Renal cortical epithelial cell (primary cell): ENCODE data around the gene SRP68. TPM values are rescaled to one million over a fixed set of nuclear protein-coding genes. Genes with fewer than 3 reads are reported as not detected.

ENCODE experiments used
- DNase-seq: peaks from one replicate; pipeline ENCODE4 v3.0.0-alpha.2; 2011; ENCODE audit warnings: low read depth
- total RNA-seq: library from RNA; depleted of rRNA; stranded (reverse); fragments of >200 nt; gene quantifications from 2 replicates; pipeline ENCODE4 v1.2.3, GENCODE V29; 2014

The SRP68 gene
- total RNA-seq, 1 donor from 2014 or later: 85.4 TPM

- DNase-seq: no peak
Measured at GRCh38 chr17:75998327-75998795, 74.0 kb downstream of the SRP68 start.

- peak; percentile 65 for DNase-seq
Measured at GRCh38 chr17:75996665-75997590, 75.4 kb downstream of the SRP68 start.

- DNase-seq: no peak
Measured at GRCh38 chr17:75995385-75995925, 76.9 kb downstream of the SRP68 start.

- no peak for DNase-seq
Measured at GRCh38 chr17:75994802-75995370, 77.4 kb downstream of the SRP68 start.

GRCh38 chr17:75991396-75991795 is 80.9 kb downstream of the SRP68 start:
- no peak for DNase-seq

Other genes starting within 250 kb of the SRP68 start
- gene UNC13D, start 228.1 kb downstream of the SRP68 start, total RNA-seq: 0.70 and 0.87 TPM in 2 replicates
- 21.2 and 37.5 TPM in 2 replicates for gene WBP2, start 217.2 kb downstream of the SRP68 start, total RNA-seq
- gene TRIM47, start 193.9 kb downstream of the SRP68 start, total RNA-seq: 36.9 and 39.9 TPM in 2 replicates
- gene TRIM65, start 175.6 kb downstream of the SRP68 start, total RNA-seq: 14.7 and 16.5 TPM in 2 replicates
- gene MRPL38, start 167.6 kb downstream of the SRP68 start, total RNA-seq: 32.1 and 33.9 TPM in 2 replicates
- 3.6 and 10.9 TPM in 2 replicates for gene FBF1, start 131.5 kb downstream of the SRP68 start, total RNA-seq
- gene ACOX1, start 93.4 kb downstream of the SRP68 start, total RNA-seq: 96.4 and 104 TPM in 2 replicates
- gene TEN1, start 93.3 kb downstream of the SRP68 start, total RNA-seq: 15.5 and 17.2 TPM in 2 replicates
- 0.87 and 3.0 TPM in 2 replicates for gene CDK3, start 71.7 kb downstream of the SRP68 start, total RNA-seq
- gene EVPL, start 45.2 kb downstream of the SRP68 start, total RNA-seq: 14.1 and 14.4 TPM in 2 replicates
- 0.10 TPM in 1 of 2 replicates, not detected in the other for gene GALR2, start 2.3 kb upstream of the SRP68 start, total RNA-seq
- gene ZACN, start 6.7 kb upstream of the SRP68 start, total RNA-seq: not detected in 2 replicates
- 74.1 and 116 TPM in 2 replicates for gene EXOC7, start 31.3 kb upstream of the SRP68 start, total RNA-seq
- gene FOXJ1, start 68.7 kb upstream of the SRP68 start, total RNA-seq: 0.17 and 1.1 TPM in 2 replicates
- gene RNF157, start 168.0 kb upstream of the SRP68 start, total RNA-seq: 2.1 and 3.6 TPM in 2 replicates
- gene UBALD2, start 192.8 kb upstream of the SRP68 start, total RNA-seq: 2.9 and 3.3 TPM in 2 replicates
- gene QRICH2, start 235.8 kb upstream of the SRP68 start, total RNA-seq: 1.4 and 2.8 TPM in 2 replicates